Stimulated activated CD4-positive, alpha-beta T cell treated with anti-CD3 and anti-CD28 coated beads, TNF-alpha, amount 100 ng/mL, for 24 hours (primary cell): Measurements from ENCODE around the gene TOP3A.
"Not testable (repeated sequence)": the region's sequence is repeated elsewhere in the genome, so short reads cannot be mapped to it uniquely, and the experiment has no call there.

Source experiments
- DNase-seq, 3 experiments: peaks; one replicate each; pipeline ENCODE4 v3.0.0-alpha.2; 2020; ENCODE audit warnings: low read depth in 3 of 3

TOP3A gene

DNA sequence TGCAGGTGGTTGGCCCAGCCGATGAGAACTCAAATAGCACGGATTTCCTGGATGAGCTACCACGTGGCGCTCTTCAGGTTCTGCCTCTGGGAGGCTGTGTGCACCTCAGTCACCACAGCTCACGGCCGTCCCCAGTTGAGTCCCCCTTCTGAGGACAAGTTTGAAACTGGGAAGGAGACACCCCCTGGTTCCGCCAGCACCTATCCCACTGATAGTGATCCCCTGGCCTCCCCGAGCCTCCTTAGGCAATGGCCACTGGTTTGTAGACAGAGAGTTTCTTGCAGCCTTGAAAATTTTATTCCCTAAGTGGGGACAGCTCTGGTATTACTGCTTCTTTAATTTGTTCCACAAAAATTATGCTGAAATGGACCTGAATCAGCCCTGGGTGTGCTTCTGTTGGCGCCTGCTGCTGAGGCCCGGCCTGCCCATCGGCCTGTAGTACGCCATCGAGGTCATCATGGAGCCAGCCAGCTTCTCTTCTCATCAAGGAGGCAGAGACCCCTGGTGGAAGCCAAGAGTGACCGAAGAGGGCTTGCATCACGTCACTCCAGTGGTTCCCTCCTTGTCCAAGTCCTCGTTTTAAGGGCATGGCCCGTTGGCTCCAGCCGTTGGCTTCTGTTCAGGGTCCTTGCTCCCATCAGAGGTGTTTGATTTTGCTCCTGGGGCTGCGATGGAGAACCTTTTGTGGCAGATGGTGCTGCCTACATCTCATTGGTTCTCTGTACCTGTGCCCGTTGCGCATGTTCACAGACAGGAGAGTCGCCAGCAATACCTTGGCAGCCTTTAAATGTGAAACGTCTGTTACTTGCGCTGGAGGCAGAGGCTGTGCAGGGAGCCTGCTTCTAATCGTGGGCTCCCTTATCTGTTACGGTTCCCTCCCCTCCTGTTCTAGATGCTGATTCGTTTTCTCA lies 9.6 kb upstream of the TOP3A start:
- DNase-seq: no peak

DNA sequence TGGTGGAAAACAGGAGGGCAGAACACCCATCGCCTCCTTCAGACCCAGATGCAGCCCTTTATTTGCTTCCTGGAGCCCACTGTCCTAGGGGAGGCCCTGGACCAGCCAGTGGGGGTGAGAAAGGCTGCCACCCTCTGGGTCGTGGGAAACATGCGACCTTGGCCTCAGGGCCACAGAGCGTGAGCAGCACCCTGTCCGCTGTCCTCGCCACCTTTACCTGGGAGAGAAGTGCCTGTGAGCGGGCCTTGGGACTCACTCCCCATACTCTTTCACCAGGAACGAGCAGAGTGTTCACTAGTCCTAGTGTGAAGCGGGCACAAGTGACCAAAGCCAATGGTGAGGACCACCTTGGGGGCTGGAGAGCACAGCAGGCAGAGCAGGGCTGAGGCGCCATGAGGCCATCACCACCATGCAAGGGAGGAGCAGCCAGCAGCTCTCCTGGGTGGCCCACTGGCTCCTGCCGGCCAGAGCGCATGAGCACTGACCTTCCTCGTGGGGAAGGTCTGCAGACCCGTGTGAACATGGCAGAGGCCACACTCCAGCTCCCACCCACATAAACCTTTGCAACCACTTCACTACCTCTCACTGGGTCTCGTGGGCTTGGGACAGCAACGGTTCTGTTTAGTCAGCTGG lies 8.8 kb upstream of the TOP3A start:
- DNase-seq: no peak

- no peak for DNase-seq
Measured at GRCh38 chr17:18323007-18323406, 8.2 kb upstream of the TOP3A start.

- DNase-seq: no peak
Measured at GRCh38 chr17:18322522-18322921, 7.7 kb upstream of the TOP3A start.

- DNase-seq: no peak
Measured at GRCh38 chr17:18321309-18321708, 6.5 kb upstream of the TOP3A start.

- DNase-seq: no peak
Measured at GRCh38 chr17:18320301-18320700, 5.5 kb upstream of the TOP3A start.

DNA sequence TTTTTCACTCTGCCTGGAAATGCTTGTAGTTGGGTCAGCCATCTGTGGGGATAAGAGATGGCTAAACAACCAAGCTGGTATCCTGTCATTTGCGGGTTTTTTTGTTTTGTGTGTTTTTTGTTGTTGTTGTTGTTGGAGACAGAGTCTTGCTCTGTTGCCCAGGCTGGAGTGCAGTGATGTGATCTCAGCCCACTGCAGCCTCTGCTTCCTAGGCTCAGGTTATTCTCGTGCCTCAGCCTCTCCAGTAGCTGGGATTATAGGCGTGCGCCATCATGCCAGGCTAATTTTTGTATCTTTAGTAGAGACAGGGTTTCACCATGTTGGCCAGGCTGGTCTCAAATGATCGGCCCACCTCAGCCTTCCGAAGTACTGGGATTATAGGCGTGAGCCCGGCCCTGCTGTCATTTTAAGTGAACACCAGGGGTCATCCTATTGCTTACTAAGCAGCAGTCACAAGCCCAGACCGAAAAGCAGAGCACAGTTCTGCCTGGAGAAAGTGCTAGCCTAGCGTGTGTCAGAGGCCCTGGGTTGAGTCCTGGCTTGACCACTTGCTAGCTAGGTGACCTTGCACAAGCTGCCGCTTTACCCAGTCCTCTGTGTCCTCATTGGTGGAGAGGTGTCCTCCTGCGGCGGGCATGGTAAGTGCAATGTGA lies 4.9 kb upstream of the TOP3A start:
- no peak for DNase-seq

- DNase-seq: no peak
Measured at GRCh38 chr17:18318771-18319450, 4.1 kb upstream of the TOP3A start.

GRCh38 chr17:18318117-18318516 lies 3.3 kb upstream of the TOP3A start:
- no peak for DNase-seq

DNA sequence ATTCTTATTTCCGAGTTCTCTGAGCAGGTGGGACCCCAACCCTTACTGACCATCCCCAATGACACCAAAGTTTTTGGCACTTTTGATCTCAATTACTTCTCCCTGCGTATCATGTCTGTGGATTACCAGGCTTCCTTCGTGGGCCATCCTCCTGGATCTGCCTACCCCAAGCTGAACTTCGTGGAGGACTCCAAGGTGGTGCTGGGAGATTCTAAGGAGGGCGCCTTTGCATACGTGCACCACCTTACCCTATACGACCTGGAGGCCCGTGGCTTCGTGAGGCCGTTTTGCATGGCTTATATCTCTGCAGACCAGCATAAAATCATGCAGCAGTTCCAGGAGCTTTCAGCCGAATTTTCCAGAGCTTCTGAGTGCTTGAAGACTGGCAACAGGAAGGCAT lies 1.2 kb upstream of the TOP3A start:
- no peak for DNase-seq

DNA sequence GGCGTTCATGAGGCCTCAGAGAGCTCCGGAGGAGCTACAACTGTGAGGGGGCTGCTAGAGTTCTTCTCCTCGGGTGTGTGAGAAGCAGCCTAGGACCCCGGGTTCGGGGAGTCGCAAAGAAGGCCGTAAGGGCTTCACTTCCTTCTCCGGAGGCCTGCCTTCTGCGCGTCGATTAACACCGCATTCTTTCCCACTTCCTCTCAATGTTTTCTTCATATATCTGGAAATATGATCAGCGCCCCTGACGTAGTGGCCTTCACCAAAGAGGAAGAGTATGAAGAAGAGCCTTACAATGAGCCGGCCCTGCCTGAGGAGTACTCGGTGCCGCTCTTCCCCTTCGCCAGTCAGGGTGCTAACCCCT lies 748 bp upstream of the TOP3A start:
- DNase-seq: no peak

DNA sequence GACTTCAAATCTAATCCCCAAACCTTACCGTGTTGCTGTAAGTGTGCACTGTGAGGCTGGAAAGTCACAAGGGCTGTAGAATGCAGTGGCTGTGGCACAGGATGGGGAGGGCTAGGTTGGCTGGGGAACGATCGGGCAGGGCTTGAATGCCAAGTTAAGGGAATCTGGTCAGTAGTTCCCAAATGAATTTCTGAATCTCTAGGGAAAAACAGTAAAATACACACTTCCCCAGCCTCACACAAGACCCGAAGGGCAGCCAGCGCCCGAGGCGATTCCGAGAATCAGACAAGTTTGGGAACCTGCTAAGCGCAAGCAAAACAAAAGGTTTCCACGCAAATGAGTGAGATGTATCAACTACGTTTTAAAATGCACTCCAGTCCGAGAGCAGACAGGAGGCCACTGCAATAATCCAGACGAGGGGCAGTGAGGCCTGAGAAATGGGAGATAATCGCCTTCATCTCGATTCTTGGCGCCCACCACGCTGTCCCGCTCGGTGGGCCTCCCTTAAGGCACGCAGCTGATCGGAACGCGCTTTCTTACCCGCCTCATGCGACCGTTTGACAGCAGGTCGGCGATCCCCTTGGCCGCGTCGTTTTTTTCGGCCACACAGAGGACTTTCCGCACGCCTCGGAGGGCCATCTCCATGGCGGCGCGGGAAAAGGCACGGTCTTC lies 599 bp downstream of the TOP3A start:
- no peak for DNase-seq

GRCh38 chr17:18309202-18309601 lies 5.6 kb downstream of the TOP3A start:
- no peak for DNase-seq

GRCh38 chr17:18303206-18303605 lies 11.6 kb downstream of the TOP3A start:
- DNase-seq: not testable (repeated sequence)

DNA sequence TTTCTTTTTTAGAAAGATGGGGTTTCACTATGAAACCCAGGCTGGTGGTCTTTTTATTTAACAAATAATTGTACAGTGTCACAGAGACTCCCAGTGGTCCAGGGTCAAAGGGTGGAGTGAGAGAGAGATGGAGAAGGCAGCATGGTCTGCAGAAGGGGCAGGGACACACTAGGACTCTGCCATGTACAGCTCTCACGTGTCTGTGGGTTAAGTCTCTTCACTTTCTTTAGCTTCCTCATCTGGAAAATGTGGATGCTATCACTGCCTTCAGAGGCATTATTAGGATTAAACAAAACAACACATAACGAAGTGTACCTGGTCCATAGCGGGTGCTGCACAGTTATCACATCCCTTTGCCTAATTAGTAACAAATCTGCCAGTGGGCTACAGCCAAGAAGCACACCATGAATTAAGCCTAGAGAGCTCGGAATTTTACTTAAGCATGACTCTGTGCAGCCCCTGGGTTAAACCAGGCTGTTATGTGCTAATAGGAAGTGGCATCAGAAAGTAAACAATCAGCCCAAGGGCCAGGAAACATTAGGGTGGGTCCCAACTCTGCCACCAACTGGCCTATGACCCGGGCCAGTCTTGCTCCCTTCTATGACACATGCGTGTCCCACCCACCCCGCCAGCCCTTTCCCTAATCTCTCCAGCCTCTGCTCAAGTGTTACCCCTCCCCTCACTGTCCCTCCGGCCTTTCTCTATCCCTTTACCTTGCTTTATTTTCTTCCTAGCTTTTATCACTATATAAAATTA lies 13.9 kb downstream of the TOP3A start:
- DNase-seq: no peak

- DNase-seq: not testable (repeated sequence)
Measured at GRCh38 chr17:18298061-18298460, 16.7 kb downstream of the TOP3A start.

DNA sequence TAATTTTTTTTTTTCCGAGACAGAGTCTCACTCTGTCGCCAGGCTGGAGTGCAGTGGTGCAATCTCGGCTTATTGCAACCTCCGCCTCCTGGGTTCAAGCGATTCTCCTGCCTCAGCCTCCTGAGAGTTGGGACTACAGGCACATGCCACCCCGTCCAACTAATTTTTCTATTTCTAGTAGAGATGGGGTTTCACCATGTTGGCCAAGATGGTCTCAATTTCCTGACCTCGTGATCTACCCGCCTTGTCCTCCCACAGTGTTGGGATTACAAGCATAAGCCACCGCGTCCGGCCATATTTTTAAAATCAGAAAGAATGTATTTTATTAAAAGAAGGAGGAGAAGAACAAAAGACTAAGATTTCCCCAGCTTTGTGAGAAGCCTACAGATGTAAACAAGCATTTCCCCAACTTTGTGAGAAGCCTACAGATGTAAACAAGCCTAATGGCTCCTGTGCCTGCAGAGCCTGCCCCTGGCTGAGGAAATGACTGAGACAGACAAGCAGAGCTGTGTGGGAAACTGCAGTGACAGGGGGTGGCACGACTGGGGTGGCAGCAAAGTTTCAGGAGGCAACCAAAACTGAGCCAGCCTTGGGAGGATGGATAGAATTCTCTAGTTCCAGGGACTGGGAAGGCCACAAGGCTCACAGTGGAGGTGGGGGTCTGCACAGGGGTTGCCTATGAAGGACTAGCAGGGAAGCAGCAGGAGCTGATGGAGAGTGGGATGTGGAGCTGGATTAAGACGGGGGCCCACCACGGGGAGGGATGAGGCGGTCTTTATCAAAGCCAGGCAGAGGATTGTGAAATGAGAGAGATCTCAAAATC lies 22.9 kb downstream of the TOP3A start:
- no peak for DNase-seq

GRCh38 chr17:18285296-18285695 lies 29.5 kb downstream of the TOP3A start:
- no peak for DNase-seq

DNA sequence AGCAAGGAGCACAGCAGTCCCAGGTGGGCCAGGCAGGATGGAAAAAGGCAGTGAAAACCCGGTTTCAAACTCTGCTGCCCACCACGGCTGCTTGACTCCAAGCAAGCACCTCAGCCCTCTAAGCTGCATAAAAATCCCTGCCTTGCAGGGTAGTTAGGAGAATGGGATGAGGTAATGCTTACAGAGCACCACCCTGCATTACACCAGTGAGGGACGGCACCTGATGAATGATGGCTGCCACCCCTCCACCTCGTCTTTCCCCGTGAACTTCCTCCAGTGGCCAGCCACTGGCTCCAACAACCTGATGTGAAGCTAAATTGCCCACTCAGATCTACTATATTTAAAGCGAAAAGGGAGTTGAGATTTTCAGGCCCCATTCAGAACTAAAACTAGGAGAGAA lies 33.0 kb downstream of the TOP3A start:
- no peak for DNase-seq

DNA sequence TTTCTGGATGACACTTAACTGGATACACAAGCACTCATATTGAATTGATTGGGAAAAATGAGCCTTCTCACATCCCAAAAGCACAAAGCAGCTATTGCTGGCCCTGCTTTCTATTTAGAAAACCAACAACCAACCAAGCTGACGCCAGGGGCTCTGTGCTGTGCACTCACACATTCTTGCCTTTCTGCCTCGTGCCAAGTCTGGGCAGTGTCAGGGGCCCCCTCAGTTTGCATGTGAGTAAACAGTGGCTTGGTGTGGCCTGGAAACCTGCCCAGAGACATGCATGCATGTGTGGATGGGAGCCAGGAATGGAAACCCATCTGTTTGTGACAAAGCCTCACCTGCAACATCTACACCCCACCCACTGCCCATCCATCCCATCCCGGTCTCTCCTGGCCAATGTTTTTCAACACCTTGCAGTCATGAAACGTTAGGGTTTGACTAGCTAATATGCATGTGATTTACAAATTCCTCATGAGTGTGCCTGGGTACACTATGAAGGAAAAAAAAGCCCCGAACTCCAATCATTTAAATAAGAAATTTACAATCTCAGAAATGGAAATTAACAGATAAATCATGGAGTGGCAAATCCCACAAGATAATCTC lies 33.9 kb downstream of the TOP3A start:
- DNase-seq: no peak
